PC-3 (cell line): ENCODE data around the gene FAN1. TPM values are rescaled to one million over a fixed set of nuclear protein-coding genes. Genes with fewer than 3 reads are reported as not detected.
"Not testable (repeated sequence)": the region's sequence is repeated elsewhere in the genome, so short reads cannot be mapped to it uniquely, and the experiment has no call there.

ENCODE experiments used
- ATAC-seq: fragments of 200-7000 bp; cut with Tn5 transposase; 2 replicates; pipeline ENCODE4 v1.9.1; 2020; ENCODE audit warnings: mild to moderate bottlenecking, moderate library complexity
- BruUV-seq: library from RNA; stranded (reverse); fragments of 400-500 nt; replicated peaks from 2 replicates; lab custom pipeline; 2021; lab: Mats Ljungman, UMichigan
- CTCF ChIA-PET: fragments of 300-600 bp; sonication (Branson Sonifier 250); formaldehyde crosslinking; loops from one replicate; lab custom pipeline; 2022; ENCODE audit warnings: antibody characterized with exemption; lab: Charles Lee
- POLR2A ChIA-PET: fragments of 300-600 bp; sonication (Branson Sonifier 250); formaldehyde crosslinking; loops from one replicate; lab custom pipeline; 2022; ENCODE audit warnings: antibody characterized with exemption; ENCODE audit not compliant: unreplicated experiment; lab: Charles Lee
- DNase-seq: peaks from one replicate; pipeline ENCODE4 v3.0.0-alpha.2; 2015
- H2AFZ ChIP-seq: fragments of 300-600 bp; sonication (generic); 2 replicates; pipeline ENCODE4 v1.6.0; 2016; ENCODE audit warnings: antibody characterized with exemption, low read length
- H3F3A ChIP-seq: fragments of 300-600 bp; sonication (generic); one replicate; pipeline ENCODE4 v1.6.0; 2017; ENCODE audit warnings: antibody characterized with exemption, low read length, control low read depth, mild to moderate bottlenecking; ENCODE audit not compliant: unreplicated experiment
- H3K27ac ChIP-seq: fragments of 300-600 bp; sonication (generic); 2 replicates; pipeline ENCODE4 v1.5.1; 2016; ENCODE audit warnings: mild to moderate bottlenecking, low read length
- H3K27me3 ChIP-seq: fragments of 300-600 bp; sonication (generic); 2 replicates; pipeline ENCODE4 v1.6.1; 2016; ENCODE audit warnings: low read length, mixed read lengths
- H3K36me3 ChIP-seq: fragments of 300-600 bp; sonication (generic); 2 replicates; pipeline ENCODE4 v1.6.1; 2016; ENCODE audit warnings: low read depth, mixed run types, low read length, mixed read lengths
- H3K4me1 ChIP-seq: fragments of 300-600 bp; sonication (generic); 2 replicates; pipeline ENCODE4 v1.5.1; 2016; ENCODE audit warnings: low read length; ENCODE audit not compliant: insufficient read depth
- H3K4me2 ChIP-seq: fragments of 300-600 bp; sonication (generic); 2 replicates; pipeline ENCODE4 v1.6.0; 2016; ENCODE audit warnings: low read length
- H3K4me3 ChIP-seq: fragments of 300-600 bp; sonication (generic); 2 replicates; pipeline ENCODE4 v1.5.1; 2016; ENCODE audit warnings: mild to moderate bottlenecking, low read length, mixed read lengths
- H3K79me2 ChIP-seq: fragments of 300-600 bp; sonication (generic); 2 replicates; pipeline ENCODE4 v1.6.1; 2017; ENCODE audit warnings: low read length, mixed read lengths
- H3K9ac ChIP-seq: fragments of 300-600 bp; sonication (generic); 2 replicates; pipeline ENCODE4 v1.6.0; 2016; ENCODE audit warnings: mild to moderate bottlenecking, low read length
- H3K9me2 ChIP-seq: fragments of 300-600 bp; sonication (generic); replicated peaks from 2 replicates; pipeline ENCODE4 v1.6.1; 2016; ENCODE audit warnings: mixed run types, low read length, mixed read lengths
- H3K9me3 ChIP-seq: fragments of 300-600 bp; sonication (generic); 2 replicates; pipeline ENCODE4 v1.6.1; 2016; ENCODE audit warnings: low read length, mixed read lengths
- H4K20me1 ChIP-seq: fragments of 300-600 bp; sonication (generic); 2 replicates; pipeline ENCODE4 v1.6.1; 2016; ENCODE audit warnings: low read length, mixed read lengths
- EZH2 ChIP-seq: fragments of 300-600 bp; sonication (generic); IDR thresholded peaks from one replicate; pipeline ENCODE4 v1.6.1; 2017; ENCODE audit warnings: antibody characterized with exemption, mild to moderate bottlenecking, low read length; ENCODE audit not compliant: unreplicated experiment
- EZH2phosphoT487 ChIP-seq: fragments of 300-600 bp; sonication (generic); IDR thresholded peaks from 2 replicates; pipeline ENCODE4 v1.6.1; 2018; ENCODE audit warnings: mild to moderate bottlenecking, antibody characterized with exemption, low read length, borderline replicate concordance
- intact Hi-C: fragments of 100-400 bp; cut with micrococcal nuclease; formaldehyde crosslinking; loops from 2 replicates; pipeline ENCODE4 v1.9.0; 2023
- total RNA-seq: library from RNA; depleted of rRNA; stranded (reverse); fragments of >200 nt; gene quantifications from 2 replicates; pipeline ENCODE4 v1.2.3, GENCODE V29; 2014
- TF ChIP-seq, protein P1 (sequence below): fragments of 300-600 bp; sonication (generic); conservative IDR thresholded peaks from 2 replicates; pipeline ENCODE4 v1.5.1; 2017; ENCODE audit warnings: antibody characterized with exemption, low read depth, mild to moderate bottlenecking, low read length

Gene FAN1
- total RNA-seq, 1 experiment from 2014 or later, result 16.4 TPM

DNA sequence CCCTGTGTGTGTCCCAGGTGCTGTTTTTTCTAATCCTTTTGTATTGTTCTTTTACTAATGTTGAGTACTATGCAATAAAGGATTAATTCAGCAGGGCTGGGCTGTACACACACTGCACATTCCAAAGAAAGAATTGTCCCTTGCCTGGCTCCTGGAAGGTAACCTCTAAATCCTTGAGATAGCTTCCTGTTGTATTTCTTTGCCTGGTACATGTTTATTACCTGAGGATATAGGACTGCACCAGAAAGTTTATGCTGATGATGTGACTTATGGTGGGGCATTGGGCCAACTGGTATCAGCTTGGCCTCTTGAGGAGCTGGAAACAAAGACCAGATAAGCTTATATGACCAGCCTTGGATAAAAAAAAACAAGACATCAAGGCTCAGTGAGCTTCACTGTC is 26.6 kb upstream of the FAN1 start:
- no peaks in the 10 kb centered on the region for H3K9me2 ChIP-seq
- POLR2A ChIA-PET, result no interaction called here
- H3K4me1 ChIP-seq, result peaks cover 9% of the 10 kb centered on the region; the same call in 1 of the 2 replicates
- no peaks in the 10 kb centered on the region for H3K9me3 ChIP-seq
- H3K4me2 ChIP-seq, result no peak overlapping the region
- no peaks in the 10 kb centered on the region for H3K79me2 ChIP-seq
- TF ChIP-seq EZH2 (no peak), EZH2phosphoT487 (no peak)
- TF ChIP-seq, protein P1, sequence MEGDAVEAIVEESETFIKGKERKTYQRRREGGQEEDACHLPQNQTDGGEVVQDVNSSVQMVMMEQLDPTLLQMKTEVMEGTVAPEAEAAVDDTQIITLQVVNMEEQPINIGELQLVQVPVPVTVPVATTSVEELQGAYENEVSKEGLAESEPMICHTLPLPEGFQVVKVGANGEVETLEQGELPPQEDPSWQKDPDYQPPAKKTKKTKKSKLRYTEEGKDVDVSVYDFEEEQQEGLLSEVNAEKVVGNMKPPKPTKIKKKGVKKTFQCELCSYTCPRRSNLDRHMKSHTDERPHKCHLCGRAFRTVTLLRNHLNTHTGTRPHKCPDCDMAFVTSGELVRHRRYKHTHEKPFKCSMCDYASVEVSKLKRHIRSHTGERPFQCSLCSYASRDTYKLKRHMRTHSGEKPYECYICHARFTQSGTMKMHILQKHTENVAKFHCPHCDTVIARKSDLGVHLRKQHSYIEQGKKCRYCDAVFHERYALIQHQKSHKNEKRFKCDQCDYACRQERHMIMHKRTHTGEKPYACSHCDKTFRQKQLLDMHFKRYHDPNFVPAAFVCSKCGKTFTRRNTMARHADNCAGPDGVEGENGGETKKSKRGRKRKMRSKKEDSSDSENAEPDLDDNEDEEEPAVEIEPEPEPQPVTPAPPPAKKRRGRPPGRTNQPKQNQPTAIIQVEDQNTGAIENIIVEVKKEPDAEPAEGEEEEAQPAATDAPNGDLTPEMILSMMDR, result no peak
- no peak overlapping the region for H3K9ac ChIP-seq
- H3K4me3 ChIP-seq, result no peak overlapping the region
- intact Hi-C loops, result no loop called here
- no peaks in the 10 kb centered on the region for H4K20me1 ChIP-seq
- no peak overlapping the region for H3K27ac ChIP-seq
- H3F3A ChIP-seq, result no peaks in the 10 kb centered on the region
- BruUV-seq, result no TSS peak
- peaks cover 5% of the 10 kb centered on the region; the same call in 1 of the 2 replicates for H3K27me3 ChIP-seq
- no peak overlapping the region for H2AFZ ChIP-seq
- H3K36me3 ChIP-seq, result no peaks in the 10 kb centered on the region
- DNase-seq (no peak), ATAC-seq (no peak)
- CTCF ChIA-PET, result no interaction called here

DNA sequence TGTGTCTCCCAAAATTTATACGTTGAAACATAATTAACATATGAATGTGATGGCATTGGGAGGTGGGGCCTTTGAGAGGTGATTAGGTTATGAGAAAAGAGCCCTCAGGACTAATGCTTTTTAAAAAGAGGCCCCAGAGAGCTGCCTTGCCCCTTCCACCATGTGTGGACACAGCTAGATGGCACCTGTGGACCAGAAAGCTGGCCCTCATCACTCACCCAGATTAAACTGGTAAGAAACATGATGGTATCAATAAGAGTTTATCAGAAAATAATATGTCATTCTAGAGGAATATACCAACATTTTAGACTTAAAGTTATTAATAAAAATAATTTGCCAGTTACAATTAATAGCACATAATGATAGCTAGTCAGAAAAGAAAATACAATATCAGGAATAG is 25.2 kb upstream of the FAN1 start:
- H4K20me1 ChIP-seq, result no peaks in the 10 kb centered on the region
- H3K9ac ChIP-seq, result no peak overlapping the region
- no peaks in the 10 kb centered on the region for H3K9me2 ChIP-seq
- H3F3A ChIP-seq, result no peaks in the 10 kb centered on the region
- no peak overlapping the region for H3K4me3 ChIP-seq
- no peak overlapping the region for H3K4me2 ChIP-seq
- no peak overlapping the region for H2AFZ ChIP-seq
- TF ChIP-seq EZH2, result no peak
- TF ChIP-seq EZH2phosphoT487, result no peak
- TF ChIP-seq, protein P1, result no peak
- H3K27ac ChIP-seq, result no peak overlapping the region
- CTCF ChIA-PET, result no interaction called here
- POLR2A ChIA-PET, result no interaction called here
- H3K4me1 ChIP-seq, result no peaks in the 10 kb centered on the region
- ATAC-seq (no peak), DNase-seq (no peak)
- intact Hi-C loops, result no loop called here
- peaks cover 5% of the 10 kb centered on the region; the same call in 1 of the 2 replicates for H3K27me3 ChIP-seq
- no peaks in the 10 kb centered on the region for H3K9me3 ChIP-seq
- no TSS peak for BruUV-seq
- no peaks in the 10 kb centered on the region for H3K79me2 ChIP-seq
- H3K36me3 ChIP-seq, result no peaks in the 10 kb centered on the region

DNA sequence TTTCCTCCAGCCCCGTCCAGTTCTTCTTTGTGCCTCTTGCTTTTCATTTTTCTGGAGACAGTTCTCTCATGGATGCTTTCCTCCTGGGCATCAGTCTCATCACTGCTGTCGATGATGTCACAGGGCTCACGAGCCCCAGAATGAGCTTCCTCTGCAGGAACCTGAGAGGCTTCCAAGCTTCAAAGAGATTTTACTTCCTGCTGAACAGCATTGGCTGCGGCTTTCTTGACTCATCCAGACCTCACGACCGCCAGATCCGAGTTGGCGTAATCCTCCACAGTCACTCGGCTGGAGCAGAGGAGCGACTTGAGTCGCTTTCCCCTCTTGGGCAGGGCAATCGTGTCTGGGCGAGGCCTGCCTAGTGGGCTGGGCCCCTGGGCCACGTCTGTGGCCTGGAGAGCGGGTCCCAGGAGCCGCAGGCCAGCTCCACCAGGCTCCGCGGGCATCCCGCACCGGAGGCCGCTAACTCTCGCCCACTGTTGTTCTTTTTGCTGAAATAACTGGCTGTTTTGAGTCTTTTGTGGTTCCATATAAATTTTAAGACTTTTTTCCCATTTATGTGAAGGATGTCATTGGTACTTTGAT is 20.8 kb upstream of the FAN1 start:
- no peak for ATAC-seq
- TF ChIP-seq EZH2phosphoT487 (no peak), EZH2 (no peak)
- TF ChIP-seq, protein P1, result no peak
- POLR2A ChIA-PET, result no interaction called here

DNA sequence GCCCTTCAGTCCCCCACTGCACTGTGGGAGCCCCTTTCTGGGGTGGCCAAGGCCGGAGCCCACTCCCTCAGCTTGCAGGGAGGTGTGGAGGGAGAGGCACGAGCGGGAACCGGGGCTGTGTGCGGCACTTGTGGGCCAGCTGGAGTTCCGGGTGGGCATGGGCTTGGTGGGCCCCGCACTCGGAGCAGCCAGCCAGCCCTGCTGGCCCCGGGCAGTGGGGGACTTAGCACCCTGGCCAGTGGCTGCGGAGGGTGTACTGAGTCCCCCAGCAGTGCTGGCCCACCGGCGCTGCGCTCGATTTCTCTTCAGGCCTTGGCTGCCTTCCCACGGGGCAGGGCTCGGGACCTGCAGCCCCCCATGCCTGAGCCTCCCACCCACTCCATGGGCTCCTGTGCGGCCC is 20.0 kb upstream of the FAN1 start:
- H3K36me3 ChIP-seq, BruUV-seq, H3K4me1 ChIP-seq, H4K20me1 ChIP-seq, intact Hi-C loops, DNase-seq, H3K27ac ChIP-seq, H2AFZ ChIP-seq, H3K9me2 ChIP-seq, POLR2A ChIA-PET, H3K79me2 ChIP-seq, CTCF ChIA-PET, H3K4me2 ChIP-seq, H3K9me3 ChIP-seq, H3K4me3 ChIP-seq, H3K9ac ChIP-seq, ATAC-seq, H3K27me3 ChIP-seq, H3F3A ChIP-seq: not testable (repeated sequence)

More for the DNA sequence above, 20.8 kb upstream of the FAN1 start:
- Histone ChIP-seq H3K36me3 (no peaks in the 10 kb centered on the region), H3K27me3 (no peaks in the 10 kb centered on the region), H3F3A (no peaks in the 10 kb centered on the region), H3K9ac (no peak overlapping the region), H3K9me2 (peaks cover 8% of the 10 kb centered on the region; the same call in 1 of the 2 replicates), H3K4me1 (no peaks in the 10 kb centered on the region), H4K20me1 (no peaks in the 10 kb centered on the region), H3K27ac (no peak overlapping the region), H3K4me2 (no peak overlapping the region), H2AFZ (no peak overlapping the region), H3K4me3 (no peak overlapping the region), H3K9me3 (no peaks in the 10 kb centered on the region), H3K79me2 (no peaks in the 10 kb centered on the region)
- intact Hi-C loops, result no loop called here
- DNase-seq, result no peak
- no TSS peak for BruUV-seq
- CTCF ChIA-PET, result no interaction called here
